C4-2B (cell line): ENCODE measurements around the gene TRIM46.

ENCODE experiments used
- CTCF ChIP-seq: fragments of 450-650 bp; conservative IDR thresholded peaks from 2 replicates; pipeline ENCODE4 v1.5.1; 2017; ENCODE audit warnings: mild to moderate bottlenecking
- ZFX ChIP-seq: fragments of 450-650 bp; IDR thresholded peaks from 2 replicates; pipeline ENCODE4 v1.6.1; 2017

- TF ChIP-seq CTCF (no peak), ZFX (no peak)
Observed at GRCh38 chr1:155160128-155160527, 13.5 kb upstream of the TRIM46 start.
